SKM-1 treated with dmso at 0.1 percent for 144 hours (cell line): Measurements from ENCODE around the gene HIPK2.

Experiments used
- DNase-seq: peaks from one replicate; lab custom pipeline; 2025; ENCODE audit not compliant: unreplicated experiment; lab: John Stamatoyannopoulos, UW

HIPK2 gene

GRCh38 chr7:139548302-139549028, 229.3 kb downstream of the HIPK2 start:
- DNase-seq, result no peak

- no peak for DNase-seq
These were observed 233.2 kb downstream of the HIPK2 start for GRCh38 chr7:139544645-139545044.

GRCh38 chr7:139543801-139544603, 233.8 kb downstream of the HIPK2 start:
- DNase-seq, result no peak

- no peak for DNase-seq
These were observed 235.3 kb downstream of the HIPK2 start for GRCh38 chr7:139542308-139543151.

GRCh38 chr7:139541600-139542307, 236.0 kb downstream of the HIPK2 start:
- no peak for DNase-seq

GRCh38 chr7:139540203-139540602, 237.6 kb downstream of the HIPK2 start:
- no peak for DNase-seq

GRCh38 chr7:139538881-139539635, 238.7 kb downstream of the HIPK2 start:
- DNase-seq, result no peak

- DNase-seq, result no peak
These were observed 241.6 kb downstream of the HIPK2 start for GRCh38 chr7:139536152-139536551.

GRCh38 chr7:139534966-139535651, 242.7 kb downstream of the HIPK2 start:
- DNase-seq, result no peak

GRCh38 chr7:139534096-139534495, 243.7 kb downstream of the HIPK2 start:
- no peak for DNase-seq

GRCh38 chr7:139532636-139533155, 245.1 kb downstream of the HIPK2 start:
- no peak for DNase-seq

- DNase-seq, result no peak
These were observed 246.7 kb downstream of the HIPK2 start for GRCh38 chr7:139531094-139531493.

- DNase-seq, result no peak
These were observed 250.9 kb downstream of the HIPK2 start for GRCh38 chr7:139526578-139527544.

GRCh38 chr7:139525750-139526149, 252.0 kb downstream of the HIPK2 start:
- DNase-seq, result no peak

GRCh38 chr7:139525239-139525638, 252.6 kb downstream of the HIPK2 start:
- no peak for DNase-seq

GRCh38 chr7:139523968-139524815, 253.6 kb downstream of the HIPK2 start:
- no peak for DNase-seq
